Adrenal gland (tissue), 12 donors: ENCODE results near the gene KLHL26. TPM values are rescaled to one million over a fixed set of nuclear protein-coding genes. Genes with fewer than 3 reads are reported as not detected.

Source experiments
- DNase-seq, 7 donors: peaks; one replicate each; pipeline ENCODE4 v3.0.0-alpha.2; 2019 to 2020
- H3K27ac ChIP-seq, 5 donors: fragments of 200-600 bp; sonication (generic) in 4 of 5; 1 replicate in 3 of 5; 2 replicates in 2 of 5; pipeline versions ENCODE4 v1.5.1 to v1.8.0; 2016 to 2020; ENCODE audit warnings: mild to moderate bottlenecking in 1 of 5
- H3K27me3 ChIP-seq: fragments of 200-600 bp; 2 replicates; pipeline ENCODE4 v1.8.0; 2021
- H3K36me3 ChIP-seq, 2 donors: fragments of 200-600 bp; replicated peaks in 1 of 2; 1 replicate in 1 of 2; 2 replicates in 1 of 2; pipeline versions ENCODE4 v1.5.1 to v1.8.0; 2018 to 2022
- H3K4me1 ChIP-seq, 2 donors: fragments of 200-600 bp; replicated peaks in 1 of 2; 1 replicate in 1 of 2; 2 replicates in 1 of 2; pipeline versions ENCODE4 v1.5.1 to v1.8.0; 2018 to 2021
- H3K4me3 ChIP-seq, 4 donors: fragments of 200-600 bp; sonication (generic) in 3 of 4; one replicate each; pipeline ENCODE4 v1.5.1; 2016 to 2018
- H3K9me3 ChIP-seq, 3 donors: fragments of 200-600 bp; sonication (generic) in 1 of 3; replicated peaks in 1 of 3; 1 replicate in 2 of 3; 2 replicates in 1 of 3; pipeline versions ENCODE4 v1.5.1 to v1.8.0; 2016 to 2021
- POLR2A ChIP-seq, 2 donors: fragments of 450-650 bp; IDR thresholded peaks; one replicate each; pipeline ENCODE4 v1.6.1; 2017; ENCODE audit warnings: antibody characterized with exemption in 2 of 2, mild to moderate bottlenecking in 2 of 2, moderate library complexity in 1 of 2
- WGBS, 4 donors: extraction: QIAGEN DNeasy Blood & Tissue Kit in 2 of 4; methylation state at CpG; one replicate each; pipeline versions ENCODE4 v1.1.5 to v1.1.7; 2013 to 2017; 5-methylcytosine and 5-hydroxymethylcytosine counted together
- intact Hi-C, 2 donors: fragments of 100-400 bp; cut with DNase I; formaldehyde crosslinking; loops; one replicate each; pipeline versions ENCODE4 v1.14.1 to v1.15.0; 2022 to 2023
- polyA plus RNA-seq, 3 donors: library from polyadenylated mRNA; stranded (reverse); fragments of 200-250 nt in 2 of 3; fragments of 350-450 nt in 1 of 3; fragmentation: Illumina TruSeq in 1 of 3; extraction: RNeasy Lipid Tissue Mini Kit (QIAGEN cat#74804) in 1 of 3; gene quantifications; one replicate each; pipeline ENCODE4 v1.2.3, GENCODE V29; 2013 to 2014
- total RNA-seq, 9 donors: library from RNA; depleted of rRNA in 4 of 9; stranded (reverse); fragments of >200 nt in 4 of 9; fragments of 120-200 nt in 1 of 9; fragmentation: NEBNext Ultra II Directional in 1 of 9; extraction: Animal tissue kit (Norgen Biotek cat#: 25700) in 1 of 9; gene quantifications; one replicate each; pipeline versions ENCODE4 v1.1.0 to v1.2.4, GENCODE V29; 2013 to 2023
- TF ChIP-seq, protein P1 (sequence below), 6 experiments: fragments of 450-650 bp in 4 of 6; fragments of 200-600 bp in 2 of 6; sonication (generic) in 1 of 6; IDR thresholded peaks; 1 replicate in 5 of 6; 2 replicates in 1 of 6; pipeline versions ENCODE4 v1.5.1 to v1.8.0; 2016 to 2021; ENCODE audit warnings: antibody characterized with exemption in 6 of 6, mild to moderate bottlenecking in 2 of 6, moderate library complexity in 1 of 6
- donor health status: healthy with polysubstance abuse.
- donor health status: Bipolar disorder and iron deficiency.
- donor health status: DM: yes; HTN: yes; CAD: no.
- donor health status: DM: no; HTN: no; CAD: no.
- donor health status: DM: no; HTN: no; CAD: no.
- donor health status: DM: yes; HTN: yes; CAD: no.

The KLHL26 gene
- total and polyA plus RNA-seq, 12 donors, result 1.4 to 15.2 (median 8.2) TPM

DNA sequence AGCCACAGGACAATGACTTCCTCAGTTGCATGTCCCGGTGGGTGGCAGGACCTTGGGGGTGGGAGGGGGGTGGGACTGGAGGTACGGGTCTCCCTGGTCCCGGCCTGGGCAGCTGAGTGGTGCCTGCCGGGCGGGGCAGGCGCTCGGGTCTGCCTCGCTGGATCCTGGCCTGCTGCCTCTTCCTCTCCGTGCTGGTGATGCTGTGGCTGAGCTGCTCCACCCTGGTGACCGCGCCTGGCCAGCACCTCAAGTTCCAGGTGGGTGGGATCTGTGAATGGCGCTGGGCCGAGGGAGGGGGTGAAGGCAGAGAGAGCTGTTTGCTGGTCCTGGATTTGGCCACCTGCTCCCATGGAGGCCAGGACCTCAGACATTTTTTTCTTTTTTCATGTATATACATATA lies 18.6 kb upstream of the KLHL26 start:
- intact Hi-C loops, result no loop called here
- H3K36me3 ChIP-seq, result no peaks in the 10 kb centered on the region
- H3K27ac ChIP-seq, result no peak overlapping the region
- WGBS, 4 donors, result 85 to 93% (median 91%) methylated on average over 4 to 13 of the region's 13 CpGs
- H3K4me3 ChIP-seq, result no peak overlapping the region
- DNase-seq, result no peak
- H3K4me1 ChIP-seq, result no peaks in the 10 kb centered on the region
- peaks cover 18% of the 10 kb centered on the region for H3K27me3 ChIP-seq
- no peaks in the 10 kb centered on the region for H3K9me3 ChIP-seq
- TF ChIP-seq, protein P1, sequence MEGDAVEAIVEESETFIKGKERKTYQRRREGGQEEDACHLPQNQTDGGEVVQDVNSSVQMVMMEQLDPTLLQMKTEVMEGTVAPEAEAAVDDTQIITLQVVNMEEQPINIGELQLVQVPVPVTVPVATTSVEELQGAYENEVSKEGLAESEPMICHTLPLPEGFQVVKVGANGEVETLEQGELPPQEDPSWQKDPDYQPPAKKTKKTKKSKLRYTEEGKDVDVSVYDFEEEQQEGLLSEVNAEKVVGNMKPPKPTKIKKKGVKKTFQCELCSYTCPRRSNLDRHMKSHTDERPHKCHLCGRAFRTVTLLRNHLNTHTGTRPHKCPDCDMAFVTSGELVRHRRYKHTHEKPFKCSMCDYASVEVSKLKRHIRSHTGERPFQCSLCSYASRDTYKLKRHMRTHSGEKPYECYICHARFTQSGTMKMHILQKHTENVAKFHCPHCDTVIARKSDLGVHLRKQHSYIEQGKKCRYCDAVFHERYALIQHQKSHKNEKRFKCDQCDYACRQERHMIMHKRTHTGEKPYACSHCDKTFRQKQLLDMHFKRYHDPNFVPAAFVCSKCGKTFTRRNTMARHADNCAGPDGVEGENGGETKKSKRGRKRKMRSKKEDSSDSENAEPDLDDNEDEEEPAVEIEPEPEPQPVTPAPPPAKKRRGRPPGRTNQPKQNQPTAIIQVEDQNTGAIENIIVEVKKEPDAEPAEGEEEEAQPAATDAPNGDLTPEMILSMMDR (IDR thresholded peaks at IDR 0.05), result no peak
- TF ChIP-seq POLR2A (IDR thresholded peaks at IDR 0.05), result no peak

DNA sequence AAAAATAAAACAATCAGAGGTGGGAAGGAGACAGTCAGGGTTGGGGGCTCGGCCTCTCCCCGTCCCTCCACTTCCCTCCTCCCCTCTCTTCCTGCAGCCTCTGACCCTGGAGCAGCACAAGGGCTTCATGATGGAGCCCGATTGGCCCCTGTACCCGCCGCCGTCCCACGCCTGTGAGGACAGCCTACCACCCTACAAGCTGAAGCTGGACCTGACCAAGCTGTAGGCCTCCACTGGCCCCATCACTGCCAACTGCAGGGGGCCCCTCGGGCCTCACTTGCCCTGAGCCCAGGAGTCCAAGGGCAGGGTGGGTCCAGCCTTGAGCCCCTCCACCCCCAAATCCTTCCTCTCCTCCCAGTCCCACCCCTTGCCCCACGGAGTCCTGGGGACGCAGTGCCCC lies 16.5 kb upstream of the KLHL26 start:
- intact Hi-C loops, result no loop called here
- H3K4me3 ChIP-seq, result no peak overlapping the region
- 83 to 87% (median 85%) methylated on average over 10 of the region's 10 CpGs for WGBS, 4 donors
- DNase-seq, result no peak
- no peaks in the 10 kb centered on the region for H3K4me1 ChIP-seq
- no peaks in the 10 kb centered on the region for H3K36me3 ChIP-seq
- no peak overlapping the region for H3K27ac ChIP-seq
- no peak for TF ChIP-seq POLR2A (IDR thresholded peaks at IDR 0.05)
- TF ChIP-seq, protein P1 (IDR thresholded peaks at IDR 0.05), result no peak
- peaks cover under 1% of the 10 kb centered on the region for H3K27me3 ChIP-seq
- H3K9me3 ChIP-seq, result no peaks in the 10 kb centered on the region

DNA sequence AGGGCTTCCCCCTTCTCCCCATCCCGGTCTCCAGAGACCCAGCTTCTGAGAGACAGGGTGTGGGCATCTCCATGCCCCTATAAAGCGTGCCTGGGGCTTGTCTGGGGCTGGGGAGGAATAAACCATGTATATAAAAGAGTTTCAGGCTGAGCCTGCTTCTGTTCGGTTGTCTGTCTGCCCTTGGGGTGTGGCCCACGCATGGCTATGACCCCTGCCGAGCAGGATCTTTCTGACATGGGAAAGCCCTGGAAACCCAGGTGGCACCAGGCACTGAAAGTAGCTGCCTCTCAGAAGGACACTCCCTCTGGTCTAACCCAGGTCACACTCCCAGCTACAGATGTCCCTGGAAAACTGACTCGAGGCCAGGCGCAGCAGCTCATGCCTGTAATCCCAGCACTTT lies 15.9 kb upstream of the KLHL26 start:
- 74 to 78% (median 76%) methylated on average over 7 of the region's 7 CpGs for WGBS, 4 donors

DNA sequence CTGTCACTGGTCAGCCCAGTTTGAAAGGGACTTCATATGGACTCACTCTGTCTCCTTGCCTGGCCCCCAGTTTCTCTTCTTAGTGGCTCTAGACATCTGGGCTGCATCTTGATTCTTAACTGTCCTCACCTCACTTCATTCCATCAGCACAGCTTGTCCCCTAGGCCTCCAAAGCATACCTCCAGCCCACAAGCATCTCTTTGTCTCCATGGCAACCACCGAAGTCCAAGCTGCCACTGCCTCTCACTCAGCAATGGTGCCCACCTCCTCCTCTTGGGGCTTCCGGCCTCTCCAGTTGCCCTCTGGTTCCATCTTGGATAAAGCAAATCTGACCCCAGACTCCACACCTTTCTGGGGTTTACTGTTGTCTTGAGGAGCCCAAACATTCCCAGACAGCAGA lies 9.9 kb upstream of the KLHL26 start:
- H3K27me3 ChIP-seq, result no peaks in the 10 kb centered on the region
- H3K9me3 ChIP-seq, result no peaks in the 10 kb centered on the region
- TF ChIP-seq, protein P1 (IDR thresholded peaks at IDR 0.05), result no peak
- TF ChIP-seq POLR2A (IDR thresholded peaks at IDR 0.05), result no peak
- H3K27ac ChIP-seq, result no peak overlapping the region
- 77 to 85% (median 81%) methylated on average over 2 of the region's 2 CpGs for WGBS, 4 donors
- H3K36me3 ChIP-seq, result no peaks in the 10 kb centered on the region
- no peak overlapping the region for H3K4me3 ChIP-seq
- intact Hi-C loops, result no loop called here
- no peaks in the 10 kb centered on the region for H3K4me1 ChIP-seq
- no peak for DNase-seq

More for the DNA sequence above, 15.9 kb upstream of the KLHL26 start:
- Histone ChIP-seq H3K9me3 (no peaks in the 10 kb centered on the region), H3K4me3 (no peak overlapping the region), H3K27ac (no peak overlapping the region), H3K4me1 (no peaks in the 10 kb centered on the region), H3K27me3 (no peaks in the 10 kb centered on the region), H3K36me3 (no peaks in the 10 kb centered on the region)
- intact Hi-C loops, result no loop called here
- TF ChIP-seq, protein P1 (IDR thresholded peaks at IDR 0.05), result no peak
- TF ChIP-seq POLR2A (IDR thresholded peaks at IDR 0.05), result no peak
- no peak for DNase-seq
